GM12873 (cell line): ENCODE results near the gene AOPEP.

Source experiments
- CTCF ChIP-seq: IDR thresholded peaks from 2 replicates; pipeline ENCODE4 v1.5.1; 2012; ENCODE audit warnings: low read depth, mild to moderate bottlenecking, moderate library complexity, low read length, control low read depth; ENCODE audit not compliant: insufficient read depth; ENCODE audit errors: missing control alignments

AOPEP gene

GRCh38 chr9:95078511-95078910 is 352.0 kb downstream of the AOPEP start:
- no peak for TF ChIP-seq CTCF

- TF ChIP-seq CTCF, result no peak
Observed at GRCh38 chr9:95078939-95079338, 352.4 kb downstream of the AOPEP start.

GRCh38 chr9:95079461-95079860 is 353.0 kb downstream of the AOPEP start:
- no peak for TF ChIP-seq CTCF

GRCh38 chr9:95080961-95081647 is 354.6 kb downstream of the AOPEP start:
- no peak for TF ChIP-seq CTCF

- no peak for TF ChIP-seq CTCF
Observed at GRCh38 chr9:95081998-95082397, 355.5 kb downstream of the AOPEP start.

- no peak for TF ChIP-seq CTCF
Observed at GRCh38 chr9:95082401-95083084, 356.0 kb downstream of the AOPEP start.

- TF ChIP-seq CTCF, result no peak
Observed at GRCh38 chr9:95083086-95083768, 356.7 kb downstream of the AOPEP start.
